ENCODE measurements around the gene UCN.

DNA sequence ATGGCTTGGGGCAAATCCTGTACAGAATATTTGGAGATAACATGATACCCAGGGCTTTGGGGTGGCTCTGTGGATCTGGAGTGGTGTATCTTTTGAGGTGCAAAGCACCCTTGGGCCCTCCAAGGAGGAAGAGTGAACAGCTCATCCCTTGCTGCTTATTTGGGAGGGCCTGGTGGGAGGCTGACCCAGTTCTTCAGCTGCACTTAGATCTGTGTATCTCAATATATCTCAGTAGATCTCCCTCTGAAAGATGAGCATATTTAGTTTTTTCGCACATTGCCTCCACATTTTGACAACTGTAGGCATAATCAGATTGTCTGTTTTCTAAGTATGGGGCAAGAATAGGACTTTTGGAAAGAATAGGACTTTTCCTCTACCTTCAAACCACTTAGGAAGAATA is 23.2 kb downstream of the UCN start:
- TF ChIP-seq POLR2A (IDR thresholded peaks at IDR 0.05; ENCODE audit: low read depth, low read length) (no peak), POU2F2 (IDR thresholded peaks at IDR 0.05; ENCODE audit: low read depth, low read length) (no peak), TAF1 (IDR thresholded peaks at IDR 0.05; ENCODE audit: low read depth, low read length) (no peak), SPI1 (IDR thresholded peaks at IDR 0.05; ENCODE audit: low read depth, low read length) (no peak)
